GM18520 (cell line): ENCODE data around the gene SMIM13.

Experiments
- ATAC-seq: cut with Tn5 transposase; IDR thresholded peaks from one replicate; pipeline ENCODE4 v1.9.1; 2021; ENCODE audit not compliant: unreplicated experiment

SMIM13 gene

GRCh38 chr6:11093626-11094410 lies at the start of gene SMIM13:
Gene SMIM13 (plus strand): TSS chr6:11093834. CDS start chr6:11094314, 480 bp downstream.
- ATAC-seq = peak; percentile 85

GRCh38 chr6:11043961-11044711 lies 49.5 kb upstream of the SMIM13 start, which contains the start of gene ELOVL2:
Gene ELOVL2 (minus strand): TSS chr6:11044305. CDS start chr6:11044230, 75 bp downstream.
- no peak for ATAC-seq

- no peak for ATAC-seq
Measured at GRCh38 chr6:11044712-11045167, 48.9 kb upstream of the SMIM13 start.

- no peak for ATAC-seq
Measured at GRCh38 chr6:11050731-11051130, 42.9 kb upstream of the SMIM13 start.

GRCh38 chr6:11053307-11053706 lies 40.3 kb upstream of the SMIM13 start:
- ATAC-seq = no peak

GRCh38 chr6:11054722-11055121 lies 38.9 kb upstream of the SMIM13 start:
- ATAC-seq = no peak

- ATAC-seq = no peak
Measured at GRCh38 chr6:11055127-11055627, 38.5 kb upstream of the SMIM13 start.

GRCh38 chr6:11056871-11057270 lies 36.8 kb upstream of the SMIM13 start:
- ATAC-seq = no peak

- ATAC-seq = no peak
Measured at GRCh38 chr6:11058406-11058805, 35.2 kb upstream of the SMIM13 start.

- no peak for ATAC-seq
Measured at GRCh38 chr6:11062083-11062482, 31.6 kb upstream of the SMIM13 start.

- no peak for ATAC-seq
Measured at GRCh38 chr6:11062715-11063114, 30.9 kb upstream of the SMIM13 start.

- no peak for ATAC-seq
Measured at GRCh38 chr6:11064836-11065235, 28.8 kb upstream of the SMIM13 start.

GRCh38 chr6:11065436-11066202 lies 28.0 kb upstream of the SMIM13 start:
- ATAC-seq = no peak

GRCh38 chr6:11066505-11067347 lies 26.9 kb upstream of the SMIM13 start:
- no peak for ATAC-seq

GRCh38 chr6:11067348-11067747 lies 26.3 kb upstream of the SMIM13 start:
- ATAC-seq = no peak

- no peak for ATAC-seq
Measured at GRCh38 chr6:11069760-11070159, 23.9 kb upstream of the SMIM13 start.

- ATAC-seq = no peak
Measured at GRCh38 chr6:11072101-11072500, 21.5 kb upstream of the SMIM13 start.

GRCh38 chr6:11076540-11076939 lies 17.1 kb upstream of the SMIM13 start:
- ATAC-seq = no peak

GRCh38 chr6:11078266-11078665 lies 15.4 kb upstream of the SMIM13 start:
- no peak for ATAC-seq

- ATAC-seq = no peak
Measured at GRCh38 chr6:11080296-11080695, 13.3 kb upstream of the SMIM13 start.
